ENCODE measurements around the gene ACTR3.
"Not testable (repeated sequence)": the region's sequence is repeated elsewhere in the genome, so short reads cannot be mapped to it uniquely, and the experiment has no call there.

GRCh38 chr2:113845796-113846195, 44.1 kb upstream of the ACTR3 start:
- TF ChIP-seq CTCF, POLR2A (IDR thresholded peaks at IDR 0.05): not testable (repeated sequence)
